GM13977 (cell line): ENCODE results near the gene EPN2.

Source experiments
- DNase-seq: peaks from one replicate; pipeline ENCODE4 v3.0.0; 2012; ENCODE audit warnings: low spot score
- CTCF ChIP-seq: IDR thresholded peaks from 2 replicates; pipeline ENCODE4 v1.5.1; 2012; ENCODE audit warnings: mild to moderate bottlenecking, control low read depth; ENCODE audit not compliant: insufficient read depth; ENCODE audit errors: extremely low read depth, missing control alignments
- in situ Hi-C: fragments of 300-500 bp; cut with MboI; formaldehyde crosslinking; loops from one replicate; pipeline ENCODE4 v1.12.0; 2022; ENCODE audit warnings: low sequenced_read_pairs, low pct_unique_long_range_greater_than_20kb, mixed read lengths, inconsistent platforms; ENCODE audit not compliant: unreplicated experiment

Gene EPN2

GRCh38 chr17:19310151-19310550 is 73.0 kb downstream of the EPN2 start:
- TF ChIP-seq CTCF = no peak
- DNase-seq = no peak
- in situ Hi-C loops = no loop called here

GRCh38 chr17:19311016-19311415 is 73.8 kb downstream of the EPN2 start:
- TF ChIP-seq CTCF = no peak
- in situ Hi-C loops = no loop called here
- no peak for DNase-seq

GRCh38 chr17:19311421-19312215 is 74.5 kb downstream of the EPN2 start:
- no peak for DNase-seq
- in situ Hi-C loops = no loop called here
- TF ChIP-seq CTCF = no peak

- no peak for TF ChIP-seq CTCF
- DNase-seq = no peak
- in situ Hi-C loops = no loop called here
Measured at GRCh38 chr17:19312406-19312805, 75.2 kb downstream of the EPN2 start.

GRCh38 chr17:19313066-19313745 is 76.0 kb downstream of the EPN2 start:
- in situ Hi-C loops = no loop called here
- TF ChIP-seq CTCF = no peak
- no peak for DNase-seq

GRCh38 chr17:19313746-19314651 is 76.8 kb downstream of the EPN2 start:
- DNase-seq = no peak
- in situ Hi-C loops = no loop called here
- no peak for TF ChIP-seq CTCF
